HK-2 (cell line): ENCODE results near the gene ARL6IP4.

Source experiments
- DNase-seq: peaks from one replicate; pipeline ENCODE4 v3.0.0-alpha.2; 2018; ENCODE audit not compliant: unreplicated experiment

Gene ARL6IP4

GRCh38 chr12:122978507-122978955 is 1.9 kb upstream of the ARL6IP4 start:
- DNase-seq, result no peak

GRCh38 chr12:122979001-122979907 is 1.2 kb upstream of the ARL6IP4 start:
- DNase-seq, result no peak

- DNase-seq, result no peak
Observed at GRCh38 chr12:122979908-122980182, 636 bp upstream of the ARL6IP4 start.

GRCh38 chr12:122981036-122981471 is 573 bp downstream of the ARL6IP4 start:
- DNase-seq, result peak; percentile 47

- no peak for DNase-seq
Observed at GRCh38 chr12:122981587-122982476, 1.4 kb downstream of the ARL6IP4 start.

- no peak for DNase-seq
Observed at GRCh38 chr12:122982477-122982815, 2.0 kb downstream of the ARL6IP4 start.

- DNase-seq, result no peak
Observed at GRCh38 chr12:122982963-122983788, 2.7 kb downstream of the ARL6IP4 start.

- DNase-seq, result peak; percentile 24
Observed at GRCh38 chr12:122983789-122984515, 3.5 kb downstream of the ARL6IP4 start.

- no peak for DNase-seq
Observed at GRCh38 chr12:122984612-122985337, 4.3 kb downstream of the ARL6IP4 start.

- no peak for DNase-seq
Observed at GRCh38 chr12:122985338-122986257, 5.1 kb downstream of the ARL6IP4 start.

GRCh38 chr12:122986258-122986871 is 5.9 kb downstream of the ARL6IP4 start:
- DNase-seq, result no peak

GRCh38 chr12:122987086-122987951 is 6.8 kb downstream of the ARL6IP4 start:
- no peak for DNase-seq

GRCh38 chr12:122988036-122988435 is 7.6 kb downstream of the ARL6IP4 start:
- no peak for DNase-seq

- no peak for DNase-seq
Observed at GRCh38 chr12:122988612-122989212, 8.2 kb downstream of the ARL6IP4 start.

- no peak for DNase-seq
Observed at GRCh38 chr12:122989225-122989839, 8.9 kb downstream of the ARL6IP4 start.

- DNase-seq, result no peak
Observed at GRCh38 chr12:122989874-122990419, 9.5 kb downstream of the ARL6IP4 start.

- DNase-seq, result no peak
Observed at GRCh38 chr12:122990561-122990960, 10.1 kb downstream of the ARL6IP4 start.
